Mucosa of gallbladder (tissue), 1 donor: ENCODE measurements around the gene SMARCA2. TPM values are rescaled to one million over a fixed set of nuclear protein-coding genes. Genes with fewer than 3 reads are reported as not detected.

Experiments
- DNase-seq: peaks from one replicate; pipeline ENCODE4 v3.0.0-alpha.2; 2020; ENCODE audit warnings: low spot score
- total RNA-seq: library from RNA; stranded (reverse); gene quantifications from one replicate; pipeline ENCODE4 v1.2.1, GENCODE V29; 2021
- donor health status: DM: no; HTN: no; CAD: no.

Gene SMARCA2
- total RNA-seq, 1 donor from 2014 or later, result 184 TPM

- no peak for DNase-seq
Measured at GRCh38 chr9:2039294-2040180, 24.4 kb downstream of the SMARCA2 start.

GRCh38 chr9:2040828-2041227 lies 25.7 kb downstream of the SMARCA2 start:
- DNase-seq, result no peak

- DNase-seq, result no peak
Measured at GRCh38 chr9:2041736-2042135, 26.6 kb downstream of the SMARCA2 start.

- no peak for DNase-seq
Measured at GRCh38 chr9:2043243-2043642, 28.1 kb downstream of the SMARCA2 start.

- no peak for DNase-seq
Measured at GRCh38 chr9:2043881-2044462, 28.8 kb downstream of the SMARCA2 start.

GRCh38 chr9:2047144-2047671 lies 32.1 kb downstream of the SMARCA2 start:
- DNase-seq, result no peak

- DNase-seq, result no peak
Measured at GRCh38 chr9:2047916-2048315, 32.8 kb downstream of the SMARCA2 start.

- no peak for DNase-seq
Measured at GRCh38 chr9:2050236-2050635, 35.1 kb downstream of the SMARCA2 start.

- peak; percentile 65 for DNase-seq
Measured at GRCh38 chr9:2053883-2054845, 39.0 kb downstream of the SMARCA2 start.

- DNase-seq, result no peak
Measured at GRCh38 chr9:2055203-2055658, 40.1 kb downstream of the SMARCA2 start.

- no peak for DNase-seq
Measured at GRCh38 chr9:2059274-2059929, 44.3 kb downstream of the SMARCA2 start.

- DNase-seq, result no peak
Measured at GRCh38 chr9:2060424-2060823, 45.3 kb downstream of the SMARCA2 start.

- no peak for DNase-seq
Measured at GRCh38 chr9:2065704-2066103, 50.6 kb downstream of the SMARCA2 start.

GRCh38 chr9:2066312-2067273 lies 51.4 kb downstream of the SMARCA2 start:
- DNase-seq, result no peak

GRCh38 chr9:2072752-2073405 lies 57.7 kb downstream of the SMARCA2 start:
- DNase-seq, result no peak

- no peak for DNase-seq
Measured at GRCh38 chr9:2082772-2083171, 67.6 kb downstream of the SMARCA2 start.

- no peak for DNase-seq
Measured at GRCh38 chr9:2083479-2083878, 68.3 kb downstream of the SMARCA2 start.

GRCh38 chr9:2085716-2086115 lies 70.6 kb downstream of the SMARCA2 start:
- DNase-seq, result no peak

GRCh38 chr9:2086116-2086515 lies 71.0 kb downstream of the SMARCA2 start:
- DNase-seq, result no peak
